HEK293 (cell line): ENCODE data around the gene DBH.
A peak's percentile ranks its signal among the peaks of the same experiment; 100 is the strongest.

ENCODE experiments used
- ATF2 ChIP-seq: fragments of 450-650 bp; formaldehyde crosslinking; IDR thresholded peaks from 2 replicates; pipeline ENCODE4 v1.5.1; 2016; ENCODE audit warnings: missing biosample characterization, missing genetic modification characterization, low read depth
- GLI2 ChIP-seq: fragments of 450-650 bp; formaldehyde crosslinking; IDR thresholded peaks from 2 replicates; pipeline ENCODE4; 2017; ENCODE audit warnings: missing biosample characterization, missing genetic modification characterization, low read depth, borderline replicate concordance
- IKZF3 ChIP-seq: fragments of 450-650 bp; IDR thresholded peaks from 2 replicates; pipeline ENCODE4 v1.5.0; 2018; ENCODE audit warnings: missing biosample characterization, mild to moderate bottlenecking, missing genetic modification characterization, moderate library complexity
- KLF1 ChIP-seq: fragments of 450-650 bp; formaldehyde crosslinking; IDR thresholded peaks from 2 replicates; pipeline ENCODE4 v1.5.1; 2016; ENCODE audit warnings: missing biosample characterization, missing genetic modification characterization
- KLF10 ChIP-seq: fragments of 450-650 bp; IDR thresholded peaks from 2 replicates; pipeline ENCODE4 v1.5.1; 2018; ENCODE audit warnings: missing biosample characterization, mild to moderate bottlenecking, missing genetic modification characterization
- OVOL3 ChIP-seq: fragments of 450-650 bp; formaldehyde crosslinking; IDR thresholded peaks from 2 replicates; pipeline ENCODE4 v1.5.1; 2016; ENCODE audit warnings: missing biosample characterization, missing genetic modification characterization
- PATZ1 ChIP-seq: fragments of 450-650 bp; formaldehyde crosslinking; IDR thresholded peaks from 2 replicates; pipeline ENCODE4 v1.5.1; 2016; ENCODE audit warnings: missing biosample characterization, missing genetic modification characterization
- RBAK ChIP-seq: fragments of 450-650 bp; formaldehyde crosslinking; IDR thresholded peaks from 2 replicates; pipeline ENCODE4 v1.5.1; 2016; ENCODE audit warnings: missing biosample characterization, missing genetic modification characterization
- SALL2 ChIP-seq: fragments of 450-650 bp; formaldehyde crosslinking; IDR thresholded peaks from 2 replicates; pipeline ENCODE4 v1.5.0; 2017; ENCODE audit warnings: missing biosample characterization, mild to moderate bottlenecking, missing genetic modification characterization, borderline replicate concordance
- SCRT1 ChIP-seq: fragments of 450-650 bp; formaldehyde crosslinking; IDR thresholded peaks from 2 replicates; pipeline ENCODE4 v1.5.1; 2016; ENCODE audit warnings: missing biosample characterization, missing genetic modification characterization, borderline replicate concordance
- SCRT2 ChIP-seq: fragments of 450-650 bp; formaldehyde crosslinking; IDR thresholded peaks from 2 replicates; pipeline ENCODE4 v1.5.1; 2016; ENCODE audit warnings: missing biosample characterization, missing genetic modification characterization
- TRIM28 ChIP-seq: IDR thresholded peaks from 2 replicates; pipeline ENCODE4 v1.6.1; 2011; ENCODE audit warnings: low read length, control low read depth, borderline replicate concordance
- ZBTB11 ChIP-seq: fragments of 450-650 bp; formaldehyde crosslinking; conservative IDR thresholded peaks from 2 replicates; pipeline ENCODE4 v1.5.1; 2016; ENCODE audit warnings: low read depth, missing biosample characterization, missing genetic modification characterization
- ZBTB20 ChIP-seq: fragments of 450-650 bp; formaldehyde crosslinking; IDR thresholded peaks from 2 replicates; pipeline ENCODE4 v1.5.1; 2016; ENCODE audit warnings: missing biosample characterization, missing genetic modification characterization
- ZFHX2 ChIP-seq: fragments of 450-650 bp; formaldehyde crosslinking; conservative IDR thresholded peaks from 2 replicates; pipeline ENCODE4 v1.5.1; 2016; ENCODE audit warnings: missing biosample characterization, missing genetic modification characterization
- ZFP69B ChIP-seq: fragments of 450-650 bp; formaldehyde crosslinking; IDR thresholded peaks from 2 replicates; pipeline ENCODE4 v1.5.1; 2016; ENCODE audit warnings: missing biosample characterization, missing genetic modification characterization
- ZNF132 ChIP-seq: fragments of 450-650 bp; formaldehyde crosslinking; IDR thresholded peaks from 2 replicates; pipeline ENCODE4 v1.5.1; 2017; ENCODE audit warnings: missing biosample characterization, missing genetic modification characterization, borderline replicate concordance
- ZNF239 ChIP-seq: fragments of 450-650 bp; formaldehyde crosslinking; IDR thresholded peaks from 2 replicates; pipeline ENCODE4 v1.5.1; 2016; ENCODE audit warnings: missing biosample characterization, missing genetic modification characterization
- ZNF24 ChIP-seq: fragments of 450-650 bp; formaldehyde crosslinking; IDR thresholded peaks from 2 replicates; pipeline ENCODE4 v1.5.1; 2016; ENCODE audit warnings: missing biosample characterization, missing genetic modification characterization
- ZNF341 ChIP-seq: fragments of 450-650 bp; formaldehyde crosslinking; IDR thresholded peaks from 2 replicates; pipeline ENCODE4; 2016; ENCODE audit warnings: low read depth, missing biosample characterization, missing genetic modification characterization
- ZNF362 ChIP-seq: fragments of 450-650 bp; formaldehyde crosslinking; IDR thresholded peaks from 2 replicates; pipeline ENCODE4 v1.5.1; 2016; ENCODE audit warnings: missing biosample characterization, missing genetic modification characterization
- ZNF416 ChIP-seq: fragments of 450-650 bp; formaldehyde crosslinking; IDR thresholded peaks from 2 replicates; pipeline ENCODE4 v1.5.1; 2016; ENCODE audit warnings: missing biosample characterization, missing genetic modification characterization
- ZNF423 ChIP-seq: fragments of 450-650 bp; formaldehyde crosslinking; IDR thresholded peaks from 2 replicates; pipeline ENCODE4 v1.5.1; 2016; ENCODE audit warnings: missing biosample characterization, missing genetic modification characterization
- ZNF510 ChIP-seq: fragments of 450-650 bp; formaldehyde crosslinking; IDR thresholded peaks from 2 replicates; pipeline ENCODE4 v1.5.1; 2018; ENCODE audit warnings: mild to moderate bottlenecking, missing genetic modification characterization, missing biosample characterization; ENCODE audit not compliant: insufficient replicate concordance
- ZNF623 ChIP-seq: fragments of 450-650 bp; formaldehyde crosslinking; IDR thresholded peaks from 2 replicates; pipeline ENCODE4 v1.5.1; 2016; ENCODE audit warnings: missing biosample characterization, missing genetic modification characterization
- ZNF629 ChIP-seq: fragments of 450-650 bp; formaldehyde crosslinking; IDR thresholded peaks from 2 replicates; pipeline ENCODE4 v1.5.1; 2017; ENCODE audit warnings: missing biosample characterization, missing genetic modification characterization
- ZNF670 ChIP-seq: fragments of 450-650 bp; formaldehyde crosslinking; IDR thresholded peaks from 2 replicates; pipeline ENCODE4 v1.5.1; 2016; ENCODE audit warnings: missing biosample characterization, missing genetic modification characterization, low read depth
- ZNF76 ChIP-seq: fragments of 450-650 bp; formaldehyde crosslinking; IDR thresholded peaks from 2 replicates; pipeline ENCODE4; 2016; ENCODE audit warnings: low read depth, missing biosample characterization, missing genetic modification characterization, borderline replicate concordance
- ZNF785 ChIP-seq: fragments of 450-650 bp; formaldehyde crosslinking; IDR thresholded peaks from 2 replicates; pipeline ENCODE4 v1.5.1; 2016; ENCODE audit warnings: missing biosample characterization, missing genetic modification characterization
- ZSCAN23 ChIP-seq: fragments of 450-650 bp; formaldehyde crosslinking; IDR thresholded peaks from 2 replicates; pipeline ENCODE4 v1.5.1; 2016; ENCODE audit warnings: missing biosample characterization, missing genetic modification characterization

The DBH gene

GRCh38 chr9:133658442-133659431 lies 22.6 kb downstream of the DBH start (continued):
- TF ChIP-seq ZBTB11 (tag by site-specific recombination) (no peak), ZNF785 (tag by site-specific recombination) (no peak), ZNF24 (0 out of 2 replicates have a peak, but pooled peaks have one; percentile 32), ZNF623 (tag by site-specific recombination) (no peak), ZNF423 (tag by site-specific recombination) (peak; percentile 79; the same call in 1 of the 2 replicates), ATF2 (tag by site-specific recombination) (no peak), ZFP69B (tag by site-specific recombination) (peak; percentile 49; the same call in 1 of the 2 replicates), SCRT2 (no peak), ZNF132 (tag by site-specific recombination) (no peak), OVOL3 (tag by site-specific recombination) (no peak), ZBTB20 (0 out of 2 replicates have a peak, but pooled peaks have one; percentile 27), ZNF670 (tag by site-specific recombination) (no peak), ZFHX2 (peak; percentile 97), KLF1 (tag by site-specific recombination) (peak; percentile 99), TRIM28 (no peak; the same call in 1 of the 2 replicates), SCRT1 (tag by site-specific recombination) (no peak), ZNF76 (tag by site-specific recombination) (peak; percentile 52; the same call in 1 of the 2 replicates), GLI2 (no peak), ZNF416 (tag by site-specific recombination) (no peak), RBAK (tag by site-specific recombination) (no peak), ZNF362 (no peak), ZNF629 (tag by site-specific recombination) (peak; percentile 27; the same call in 1 of the 2 replicates), ZSCAN23 (tag by site-specific recombination) (no peak), SALL2 (tag by site-specific recombination) (no peak), IKZF3 (tag by site-specific recombination) (peak; percentile 91), ZNF341 (tag by site-specific recombination) (peak; percentile 76), PATZ1 (tag by site-specific recombination) (peak; percentile 94), ZNF510 (tag by site-specific recombination) (no peak), ZNF239 (tag by site-specific recombination) (no peak), KLF10 (tag by site-specific recombination) (peak; percentile 82)
